ENCODE data around the gene PRPSAP2. TPM values are rescaled to one million over a fixed set of nuclear protein-coding genes. Genes with fewer than 3 reads are reported as not detected.
"Not testable (repeated sequence)": the region's sequence is repeated elsewhere in the genome, so short reads cannot be mapped to it uniquely, and the experiment has no call there.

The PRPSAP2 gene
- polyA plus RNA-seq, 3 donors = 17.1 to 20.9 (median 20.5) TPM

GRCh38 chr17:18955009-18955408, 97.1 kb downstream of the PRPSAP2 start:
- no peaks in the 10 kb centered on the region for H4K20me1 ChIP-seq (ENCODE audit: insufficient read depth, low read length)
- no peak overlapping the region for H2AFZ ChIP-seq (ENCODE audit: insufficient read depth, low read depth, low read length, poor library complexity, severe bottlenecking)
- TF ChIP-seq CTCF (IDR thresholded peaks at IDR 0.05) = no peak
- intact Hi-C loops (cut with micrococcal nuclease) = loop anchor here in 1 of 2 donors (10.0 kb wide), 1 partner anchor 50 kb away; the partner anchor contains the start of gene FAM83G
- Mint-ChIP-seq H3K9me3 (no peaks in the 10 kb centered on the region), H3K4me1 (peaks cover 2% of the 10 kb centered on the region), H3K27me3 (ENCODE audit: low read depth in 3 of 3) (peaks cover 0 to 4% (median 4%) of the 10 kb centered on the region in 3 donors), H3K4me3 (no peak overlapping the region), H3K27ac (no peak overlapping the region), H3K36me3 (no peaks in the 10 kb centered on the region)
- H3K36me3 ChIP-seq (replicated peaks in 1 of 2; ENCODE audit: control insufficient read depth in 1 of 2, insufficient read depth in 2 of 2, low read length in 2 of 2) = no peaks in the 10 kb centered on the region
- H3K27me3 ChIP-seq (ENCODE audit: control insufficient read depth in 2 of 2, insufficient read depth in 2 of 2, low read length in 2 of 2) = no peaks in the 10 kb centered on the region
- 87% methylated on average over 2 of the region's 6 CpGs for WGBS (ENCODE audit: insufficient coverage)
- no peak overlapping the region for H3K4me3 ChIP-seq (replicated peaks in 1 of 3; ENCODE audit: low read depth in 2 of 3, low read length in 3 of 3)
- H3K9ac ChIP-seq (ENCODE audit: insufficient read depth, low read length, poor library complexity, severe bottlenecking) = no peak overlapping the region
- no peaks in the 10 kb centered on the region for H3K9me3 ChIP-seq (replicated peaks in 1 of 2; ENCODE audit: control insufficient read depth in 1 of 2, insufficient read depth in 1 of 2, low read length in 2 of 2)
- no peak overlapping the region for H3K27ac ChIP-seq (ENCODE audit: low read depth in 1 of 2, low read length in 2 of 2)
- H3K4me1 ChIP-seq (ENCODE audit: control insufficient read depth in 1 of 2, insufficient read depth in 2 of 2, low read length in 2 of 2) = no peaks in the 10 kb centered on the region
- no peak for DNase-seq
- no peak overlapping the region for H3K4me2 ChIP-seq (replicated peaks; ENCODE audit: extremely low read depth, low read length, poor library complexity, severe bottlenecking)
- H3K79me2 ChIP-seq (ENCODE audit: insufficient read depth, low read length) = no peaks in the 10 kb centered on the region

- not testable (repeated sequence) for H3K27me3 ChIP-seq (ENCODE audit: control insufficient read depth in 2 of 2, insufficient read depth in 2 of 2, low read length in 2 of 2); H3K36me3 Mint-ChIP-seq; H3K9ac ChIP-seq (ENCODE audit: insufficient read depth, low read length, poor library complexity, severe bottlenecking); DNase-seq; H3K4me3 Mint-ChIP-seq; H3K27me3 Mint-ChIP-seq (ENCODE audit: low read depth in 3 of 3); H2AFZ ChIP-seq (ENCODE audit: insufficient read depth, low read depth, low read length, poor library complexity, severe bottlenecking); H3K27ac ChIP-seq (ENCODE audit: low read depth in 1 of 2, low read length in 2 of 2); H4K20me1 ChIP-seq (ENCODE audit: insufficient read depth, low read length); H3K79me2 ChIP-seq (ENCODE audit: insufficient read depth, low read length); H3K9me3 ChIP-seq (replicated peaks in 1 of 2; ENCODE audit: control insufficient read depth in 1 of 2, insufficient read depth in 1 of 2, low read length in 2 of 2); H3K27ac Mint-ChIP-seq; H3K4me1 Mint-ChIP-seq; H3K36me3 ChIP-seq (replicated peaks in 1 of 2; ENCODE audit: control insufficient read depth in 1 of 2, insufficient read depth in 2 of 2, low read length in 2 of 2); H3K4me2 ChIP-seq (replicated peaks; ENCODE audit: extremely low read depth, low read length, poor library complexity, severe bottlenecking); H3K4me3 ChIP-seq (replicated peaks in 1 of 3; ENCODE audit: low read depth in 2 of 3, low read length in 3 of 3); H3K9me3 Mint-ChIP-seq; H3K4me1 ChIP-seq (ENCODE audit: control insufficient read depth in 1 of 2, insufficient read depth in 2 of 2, low read length in 2 of 2)
- WGBS (ENCODE audit: insufficient coverage) = no CpG with 5 or more reads among the region's 6 CpGs
- intact Hi-C loops (cut with micrococcal nuclease) = loop anchor here in 1 of 2 donors (10.0 kb wide), 1 partner anchor 49 kb away; the partner anchor contains the start of gene FAM83G
These were observed 98.1 kb downstream of the PRPSAP2 start for GRCh38 chr17:18956021-18956420.
